ENCODE results near the gene AFF3.

- TF ChIP-seq CTCF (IDR thresholded peaks at IDR 0.05), result no peak
- TF ChIP-seq POLR2A (IDR thresholded peaks at IDR 0.05), result no peak
These were observed 131.1 kb downstream of the AFF3 start for GRCh38 chr2:100011272-100011731.

Measured in right lobe of liver (tissue), 4 donors.